ENCODE data around the gene SLC15A3. TPM values are rescaled to one million over a fixed set of nuclear protein-coding genes. Genes with fewer than 3 reads are reported as not detected.

Gene SLC15A3
- polyA plus RNA-seq, 1 donor from 2014 or later = not detected

GRCh38 chr11:60937144-60937527, 14.8 kb downstream of the SLC15A3 start:
- Histone ChIP-seq H3K36me3 (ENCODE audit: insufficient read depth, low read length) (no peaks in the 10 kb centered on the region), H2AFZ (ENCODE audit: low read depth, low read length) (no peak overlapping the region)

GRCh38 chr11:60936467-60937143, 15.4 kb downstream of the SLC15A3 start:
- Histone ChIP-seq H3K36me3 (ENCODE audit: insufficient read depth, low read length) (no peaks in the 10 kb centered on the region), H4K20me1 (ENCODE audit: insufficient read depth) (no peaks in the 10 kb centered on the region), H3K4me2 (ENCODE audit: low read length) (no peak overlapping the region), H3K4me3 (ENCODE audit: low read length) (no peak overlapping the region), H3K9me3 (ENCODE audit: low read length) (no peaks in the 10 kb centered on the region), H3K9ac (ENCODE audit: low read length) (no peak overlapping the region), H2AFZ (ENCODE audit: low read depth, low read length) (no peak overlapping the region), H3K79me2 (replicated peaks; ENCODE audit: insufficient read depth, low read length) (no peaks in the 10 kb centered on the region), H3F3A (ENCODE audit: insufficient read depth, low read length, poor library complexity, severe bottlenecking) (no peaks in the 10 kb centered on the region), H3K9me2 (ENCODE audit: insufficient read depth, low read length) (no peaks in the 10 kb centered on the region), H3K27me3 (ENCODE audit: insufficient read depth, low read depth, low read length) (no peaks in the 10 kb centered on the region), H3K27ac (ENCODE audit: low read length) (no peak overlapping the region)
- no peak for TF ChIP-seq REST (IDR thresholded peaks at IDR 0.05; ENCODE audit: borderline replicate concordance)
- no peak for TF ChIP-seq EZH2 (IDR thresholded peaks at IDR 0.05; ENCODE audit: borderline replicate concordance, insufficient read depth, low read length, poor library complexity, severe bottlenecking)

More at GRCh38 chr11:60937144-60937527, 14.8 kb downstream of the SLC15A3 start:
- Histone ChIP-seq H3K9me3 (ENCODE audit: low read length) (no peaks in the 10 kb centered on the region), H3F3A (ENCODE audit: insufficient read depth, low read length, poor library complexity, severe bottlenecking) (no peaks in the 10 kb centered on the region), H3K9me2 (ENCODE audit: insufficient read depth, low read length) (no peaks in the 10 kb centered on the region), H3K27me3 (ENCODE audit: insufficient read depth, low read depth, low read length) (no peaks in the 10 kb centered on the region), H3K4me2 (ENCODE audit: low read length) (no peak overlapping the region), H3K9ac (ENCODE audit: low read length) (no peak overlapping the region), H3K79me2 (replicated peaks; ENCODE audit: insufficient read depth, low read length) (no peaks in the 10 kb centered on the region), H3K4me3 (ENCODE audit: low read length) (no peak overlapping the region), H4K20me1 (ENCODE audit: insufficient read depth) (no peaks in the 10 kb centered on the region), H3K27ac (ENCODE audit: low read length) (no peak overlapping the region)
- TF ChIP-seq EZH2 (IDR thresholded peaks at IDR 0.05; ENCODE audit: borderline replicate concordance, insufficient read depth, low read length, poor library complexity, severe bottlenecking) (no peak), POLR2AphosphoS5 (IDR thresholded peaks at IDR 0.05) (no peak), MXI1 (conservative IDR thresholded peaks at IDR 0.05; ENCODE audit: poor library complexity, severe bottlenecking) (no peak), REST (IDR thresholded peaks at IDR 0.05; ENCODE audit: borderline replicate concordance) (no peak), SMC3 (conservative IDR thresholded peaks at IDR 0.05; ENCODE audit: poor library complexity) (no peak), RAD21 (conservative IDR thresholded peaks at IDR 0.05) (no peak), TAF1 (IDR thresholded peaks at IDR 0.05; ENCODE audit: low read depth) (no peak), EP300 (conservative IDR thresholded peaks at IDR 0.05; ENCODE audit: poor library complexity, severe bottlenecking) (no peak)
- TF ChIP-seq, protein P1, sequence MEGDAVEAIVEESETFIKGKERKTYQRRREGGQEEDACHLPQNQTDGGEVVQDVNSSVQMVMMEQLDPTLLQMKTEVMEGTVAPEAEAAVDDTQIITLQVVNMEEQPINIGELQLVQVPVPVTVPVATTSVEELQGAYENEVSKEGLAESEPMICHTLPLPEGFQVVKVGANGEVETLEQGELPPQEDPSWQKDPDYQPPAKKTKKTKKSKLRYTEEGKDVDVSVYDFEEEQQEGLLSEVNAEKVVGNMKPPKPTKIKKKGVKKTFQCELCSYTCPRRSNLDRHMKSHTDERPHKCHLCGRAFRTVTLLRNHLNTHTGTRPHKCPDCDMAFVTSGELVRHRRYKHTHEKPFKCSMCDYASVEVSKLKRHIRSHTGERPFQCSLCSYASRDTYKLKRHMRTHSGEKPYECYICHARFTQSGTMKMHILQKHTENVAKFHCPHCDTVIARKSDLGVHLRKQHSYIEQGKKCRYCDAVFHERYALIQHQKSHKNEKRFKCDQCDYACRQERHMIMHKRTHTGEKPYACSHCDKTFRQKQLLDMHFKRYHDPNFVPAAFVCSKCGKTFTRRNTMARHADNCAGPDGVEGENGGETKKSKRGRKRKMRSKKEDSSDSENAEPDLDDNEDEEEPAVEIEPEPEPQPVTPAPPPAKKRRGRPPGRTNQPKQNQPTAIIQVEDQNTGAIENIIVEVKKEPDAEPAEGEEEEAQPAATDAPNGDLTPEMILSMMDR (IDR thresholded peaks at IDR 0.05; ENCODE audit: poor library complexity, severe bottlenecking) = no peak
